HepG2 (cell line): Measurements from ENCODE around the gene STK32B. TPM values are rescaled to one million over a fixed set of nuclear protein-coding genes. Genes with fewer than 3 reads are reported as not detected.

Experiments
- ATAC-seq: fragments of 200-7000 bp; cut with Tn5 transposase; 3 replicates; pipeline ENCODE4 v1.9.1; 2020; ENCODE audit warnings: mild to moderate bottlenecking, moderate library complexity
- BruUV-seq: library from RNA; stranded (reverse); fragments of 400-500 nt; replicated peaks from 2 replicates; lab custom pipeline; 2021; lab: Mats Ljungman, UMichigan
- CTCF ChIA-PET: fragments of 300-600 bp; formaldehyde crosslinking; extraction: SDS; loops from one replicate; lab custom pipeline; 2021; ENCODE audit warnings: low total read pairs, inconsistent platforms, low intra/inter-chr PET ratio; lab: Yijun Ruan, JAX
- POLR2A ChIA-PET: fragments of 350-600 bp; sonication (Branson Sonifier 250); formaldehyde crosslinking; loops from one replicate; lab custom pipeline; 2020; ENCODE audit warnings: antibody characterized with exemption, inconsistent platforms; lab: Yijun Ruan, JAX
- DNase-seq: peaks from one replicate; pipeline ENCODE4 v3.0.0-alpha.2; 2015; ENCODE audit warnings: low spot score
- FAIRE-seq: peaks from 3 replicates; lab custom pipeline; 2011; peaks lifted over from hg19 to GRCh38; lab: Jason Lieb, UNC
- H2AFZ ChIP-seq: one replicate; pipeline ENCODE4 v1.6.1; 2011; ENCODE audit warnings: low read length, inconsistent platforms
- H3K27ac ChIP-seq: fragments of 300-600 bp; 3 replicates; pipeline ENCODE4 v1.8.0; 2011; ENCODE audit warnings: mixed run types, mild to moderate bottlenecking, mixed read lengths, low read length, inconsistent platforms; ENCODE audit not compliant: insufficient read depth; ENCODE audit errors: extremely low read length
- H3K27me3 ChIP-seq, 2 experiments: fragments of 200-600 bp in 1 of 2; 2 replicates in 1 of 2; 3 replicates in 1 of 2; pipeline versions ENCODE4 v1.6.0 to v1.8.0; 2011; ENCODE audit warnings: low read length in 2 of 2, mild to moderate bottlenecking in 2 of 2, moderate library complexity in 2 of 2, inconsistent platforms in 1 of 2; ENCODE audit not compliant: insufficient read depth in 2 of 2, control insufficient read depth in 1 of 2
- H3K36me3 ChIP-seq, 2 experiments: fragments of 200-600 bp in 1 of 2; replicated peaks in 1 of 2; 2 replicates in 1 of 2; 3 replicates in 1 of 2; pipeline versions ENCODE4 v1.5.1 to v1.8.0; 2011; ENCODE audit warnings: low read length in 2 of 2, inconsistent platforms in 1 of 2; ENCODE audit not compliant: insufficient read depth in 2 of 2, control insufficient read depth in 1 of 2
- H3K4me1 ChIP-seq: 2 replicates; pipeline ENCODE4 v1.5.1; 2012; ENCODE audit warnings: low read length, inconsistent platforms; ENCODE audit not compliant: insufficient read depth
- H3K4me2 ChIP-seq: 2 replicates; pipeline ENCODE4 v1.6.0; 2011; ENCODE audit warnings: low read depth, low read length, inconsistent platforms
- H3K4me3 ChIP-seq, 3 experiments: fragments of 200-600 bp in 1 of 3; sonication (generic), shearing (Covaris generic) in 1 of 3; replicated peaks in 1 of 3; 2 replicates each; pipeline ENCODE4 v1.5.1; 2011 to 2016; ENCODE audit warnings: low read length in 3 of 3, inconsistent platforms in 2 of 3, low read depth in 2 of 3, mild to moderate bottlenecking in 2 of 3, control low read depth in 1 of 3, mixed read lengths in 1 of 3; ENCODE audit not compliant: insufficient read depth in 1 of 3
- H3K79me2 ChIP-seq: one replicate; pipeline ENCODE4 v1.6.1; 2011; ENCODE audit warnings: low read length, inconsistent platforms; ENCODE audit not compliant: insufficient read depth
- H3K9ac ChIP-seq: 2 replicates; pipeline ENCODE4 v1.6.0; 2011; ENCODE audit warnings: mild to moderate bottlenecking, low read depth, low read length, inconsistent platforms; ENCODE audit not compliant: insufficient read depth
- H3K9me3 ChIP-seq: 2 replicates; pipeline ENCODE4 v1.5.1; 2012; ENCODE audit warnings: mild to moderate bottlenecking, low read length
- H4K20me1 ChIP-seq: 2 replicates; pipeline ENCODE4 v1.6.0; 2011; ENCODE audit warnings: inconsistent platforms, mild to moderate bottlenecking, low read length, moderate library complexity; ENCODE audit not compliant: insufficient read depth
- ATAD3A ChIP-seq: sonication (generic); formaldehyde crosslinking; IDR thresholded peaks from 2 replicates; pipeline ENCODE4 v1.4.0; 2020; ENCODE audit warnings: missing genetic modification reagents
- FOXA1 ChIP-seq, 2 experiments: fragments of 450-650 bp in 1 of 2; sonication (generic) in 1 of 2; formaldehyde crosslinking in 1 of 2; IDR thresholded peaks; 2 replicates each; pipeline versions ENCODE4 v1.4.0 to v1.6.1; 2016 to 2020; ENCODE audit warnings: missing genetic modification reagents in 1 of 2
- ISX ChIP-seq: sonication (generic); formaldehyde crosslinking; conservative IDR thresholded peaks from 2 replicates; pipeline ENCODE4 v1.5.0; 2020; ENCODE audit warnings: missing genetic modification reagents
- RBM39 ChIP-seq: fragments of 200-400 bp; formaldehyde crosslinking; IDR thresholded peaks from one replicate; pipeline ENCODE4 v1.6.1; 2018; ENCODE audit warnings: antibody characterized with exemption, mild to moderate bottlenecking, low read depth, low read length; ENCODE audit not compliant: poor library complexity, severe bottlenecking
- ZMYM3 ChIP-seq: sonication (generic); formaldehyde crosslinking; IDR thresholded peaks from 2 replicates; pipeline ENCODE4 v1.5.1; 2020; ENCODE audit warnings: mild to moderate bottlenecking, missing genetic modification reagents
- ZNF180 ChIP-seq: sonication (generic); formaldehyde crosslinking; IDR thresholded peaks from 2 replicates; pipeline ENCODE4 v1.4.0; 2020; ENCODE audit warnings: low read depth, missing genetic modification reagents, borderline replicate concordance
- ZNF230 ChIP-seq: sonication (generic); formaldehyde crosslinking; IDR thresholded peaks from 2 replicates; pipeline ENCODE4 v1.4.0; 2020; ENCODE audit warnings: mild to moderate bottlenecking, missing genetic modification reagents
- WGBS: methylation state at CpG from one replicate; pipeline ENCODE4 v1.1.6; 2017; ENCODE audit warnings: low lambda C conversion rate; 5-methylcytosine and 5-hydroxymethylcytosine counted together
- in situ Hi-C: cut with HindIII; loops from 2 replicates; pipeline ENCODE4 v1.10.0; 2017; ENCODE audit warnings: low pct_unique_long_range_greater_than_20kb; ENCODE audit not compliant: extremely low pct_ligation_motif_present
- intact Hi-C: fragments of 100-400 bp; cut with micrococcal nuclease; formaldehyde crosslinking; loops from one replicate; pipeline ENCODE4 v1.10.0; 2022; ENCODE audit not compliant: unreplicated experiment
- polyA plus RNA-seq, 8 experiments: library from polyadenylated mRNA; depleted of rRNA in 3 of 8; stranded (reverse) in 7 of 8; unstranded in 1 of 8; fragments of >200 nt; fragmentation: Illumina TruSeq in 4 of 8; extraction: Trizol in 4 of 8; gene quantifications; 2 replicates each; pipeline versions ENCODE4 v1.2.1 to v1.2.3, GENCODE V29; 2011 to 2016; ENCODE audit warnings: low read depth in 4 of 8, missing spikeins in 1 of 8, mixed read lengths in 1 of 8; ENCODE audit not compliant: insufficient read depth in 1 of 8
- total RNA-seq, 5 experiments: library from RNA; depleted of rRNA; stranded (reverse); fragments of >200 nt; fragmentation: Illumina TruSeq; extraction: Trizol; gene quantifications; 2 replicates each; pipeline ENCODE4 v1.2.3, GENCODE V29; 2016; ENCODE audit warnings: low read depth in 1 of 5
- TF ChIP-seq, protein P1 (sequence below): sonication (generic); formaldehyde crosslinking; IDR thresholded peaks from 2 replicates; pipeline ENCODE4 v1.4.0; 2020; ENCODE audit warnings: missing genetic modification reagents
- TF ChIP-seq, protein P2 (sequence below): sonication (generic); formaldehyde crosslinking; IDR thresholded peaks from 2 replicates; pipeline ENCODE4 v1.5.0; 2020; ENCODE audit warnings: mild to moderate bottlenecking, missing genetic modification reagents, moderate library complexity

Gene STK32B
- total and polyA plus RNA-seq, 2 of the 13 experiments (the other 11 are each of a cell fraction or from before 2014, with no cell fraction given): not detected

DNA sequence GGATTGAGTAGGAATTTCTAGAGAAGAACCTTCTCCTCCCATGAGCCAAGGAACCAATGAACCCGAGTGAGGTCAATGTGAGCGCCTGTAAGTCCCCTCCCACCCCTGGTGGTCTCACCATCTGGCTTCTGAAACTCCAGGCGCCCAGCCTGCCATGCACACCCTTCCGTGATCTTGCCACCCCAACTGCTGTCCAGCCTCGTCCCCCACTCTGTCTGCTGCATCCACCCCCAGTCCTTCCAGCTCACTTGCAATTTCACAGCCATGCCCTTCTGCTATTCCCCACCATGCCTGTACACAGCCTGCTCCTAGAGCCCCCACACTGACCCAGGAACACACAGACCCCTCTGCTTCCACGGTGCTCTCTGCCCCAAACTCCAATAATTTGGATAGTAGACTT is 323.7 kb downstream of the STK32B start:
- DNase-seq (no peak), FAIRE-seq (no peak), ATAC-seq (no peak)
- Histone ChIP-seq H3K79me2 (no peaks in the 10 kb centered on the region), H3K9me3 (no peaks in the 10 kb centered on the region), H3K4me1 (no peaks in the 10 kb centered on the region), H3K4me2 (no peak overlapping the region), H3K36me3 (no peaks in the 10 kb centered on the region), H3K27me3 (peaks cover 0 to 3% of the 10 kb centered on the region in 2 experiments; a peak in 1 of 5 replicates), H4K20me1 (no peaks in the 10 kb centered on the region; the same call in 1 of the 2 replicates), H2AFZ (no peak overlapping the region), H3K27ac (no peak overlapping the region), H3K4me3 (no peak overlapping the region), H3K9ac (no peak overlapping the region)
- TF ChIP-seq ZMYM3 (CRISPR knock-in tag) (no peak), ZNF230 (no peak), ZNF180 (CRISPR knock-in tag) (no peak), FOXA1 (IDR thresholded peaks at IDR 0.05) (no peak), FOXA1 (CRISPR knock-in tag; IDR thresholded peaks at IDR 0.05) (no peak), ISX (no peak), RBM39 (no peak), ATAD3A (CRISPR knock-in tag) (no peak)
- TF ChIP-seq, protein P1, sequence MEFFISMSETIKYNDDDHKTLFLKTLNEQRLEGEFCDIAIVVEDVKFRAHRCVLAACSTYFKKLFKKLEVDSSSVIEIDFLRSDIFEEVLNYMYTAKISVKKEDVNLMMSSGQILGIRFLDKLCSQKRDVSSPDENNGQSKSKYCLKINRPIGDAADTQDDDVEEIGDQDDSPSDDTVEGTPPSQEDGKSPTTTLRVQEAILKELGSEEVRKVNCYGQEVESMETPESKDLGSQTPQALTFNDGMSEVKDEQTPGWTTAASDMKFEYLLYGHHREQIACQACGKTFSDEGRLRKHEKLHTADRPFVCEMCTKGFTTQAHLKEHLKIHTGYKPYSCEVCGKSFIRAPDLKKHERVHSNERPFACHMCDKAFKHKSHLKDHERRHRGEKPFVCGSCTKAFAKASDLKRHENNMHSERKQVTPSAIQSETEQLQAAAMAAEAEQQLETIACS: no peak
- TF ChIP-seq, protein P2, sequence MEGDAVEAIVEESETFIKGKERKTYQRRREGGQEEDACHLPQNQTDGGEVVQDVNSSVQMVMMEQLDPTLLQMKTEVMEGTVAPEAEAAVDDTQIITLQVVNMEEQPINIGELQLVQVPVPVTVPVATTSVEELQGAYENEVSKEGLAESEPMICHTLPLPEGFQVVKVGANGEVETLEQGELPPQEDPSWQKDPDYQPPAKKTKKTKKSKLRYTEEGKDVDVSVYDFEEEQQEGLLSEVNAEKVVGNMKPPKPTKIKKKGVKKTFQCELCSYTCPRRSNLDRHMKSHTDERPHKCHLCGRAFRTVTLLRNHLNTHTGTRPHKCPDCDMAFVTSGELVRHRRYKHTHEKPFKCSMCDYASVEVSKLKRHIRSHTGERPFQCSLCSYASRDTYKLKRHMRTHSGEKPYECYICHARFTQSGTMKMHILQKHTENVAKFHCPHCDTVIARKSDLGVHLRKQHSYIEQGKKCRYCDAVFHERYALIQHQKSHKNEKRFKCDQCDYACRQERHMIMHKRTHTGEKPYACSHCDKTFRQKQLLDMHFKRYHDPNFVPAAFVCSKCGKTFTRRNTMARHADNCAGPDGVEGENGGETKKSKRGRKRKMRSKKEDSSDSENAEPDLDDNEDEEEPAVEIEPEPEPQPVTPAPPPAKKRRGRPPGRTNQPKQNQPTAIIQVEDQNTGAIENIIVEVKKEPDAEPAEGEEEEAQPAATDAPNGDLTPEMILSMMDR: no peak
- intact Hi-C loops (no loop called here), in situ Hi-C loops (no loop called here)
- 25% methylated on average over 5 of the region's 6 CpGs for WGBS
- ChIA-PET POLR2A (no interaction called here), CTCF (no interaction called here)
- no TSS peak for BruUV-seq
